ENCODE results near the gene IL17RC.

DNA sequence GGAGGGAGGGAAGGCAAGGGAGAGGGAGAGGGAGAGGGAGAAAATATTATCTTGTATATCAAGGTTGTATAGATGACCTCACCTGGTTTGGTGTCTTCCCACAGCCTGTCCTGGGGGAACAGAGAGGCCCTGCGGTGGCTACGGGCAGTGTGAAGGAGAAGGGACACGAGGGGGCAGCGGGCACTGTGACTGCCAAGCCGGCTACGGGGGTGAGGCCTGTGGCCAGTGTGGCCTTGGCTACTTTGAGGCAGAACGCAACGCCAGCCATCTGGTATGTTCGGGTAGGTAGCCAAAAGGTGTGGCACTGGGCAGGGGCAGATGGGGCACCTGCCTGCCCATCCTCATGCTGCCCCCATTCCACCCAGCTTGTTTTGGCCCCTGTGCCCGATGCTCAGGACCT is 23.8 kb downstream of the IL17RC start:
- TF ChIP-seq, protein P1, sequence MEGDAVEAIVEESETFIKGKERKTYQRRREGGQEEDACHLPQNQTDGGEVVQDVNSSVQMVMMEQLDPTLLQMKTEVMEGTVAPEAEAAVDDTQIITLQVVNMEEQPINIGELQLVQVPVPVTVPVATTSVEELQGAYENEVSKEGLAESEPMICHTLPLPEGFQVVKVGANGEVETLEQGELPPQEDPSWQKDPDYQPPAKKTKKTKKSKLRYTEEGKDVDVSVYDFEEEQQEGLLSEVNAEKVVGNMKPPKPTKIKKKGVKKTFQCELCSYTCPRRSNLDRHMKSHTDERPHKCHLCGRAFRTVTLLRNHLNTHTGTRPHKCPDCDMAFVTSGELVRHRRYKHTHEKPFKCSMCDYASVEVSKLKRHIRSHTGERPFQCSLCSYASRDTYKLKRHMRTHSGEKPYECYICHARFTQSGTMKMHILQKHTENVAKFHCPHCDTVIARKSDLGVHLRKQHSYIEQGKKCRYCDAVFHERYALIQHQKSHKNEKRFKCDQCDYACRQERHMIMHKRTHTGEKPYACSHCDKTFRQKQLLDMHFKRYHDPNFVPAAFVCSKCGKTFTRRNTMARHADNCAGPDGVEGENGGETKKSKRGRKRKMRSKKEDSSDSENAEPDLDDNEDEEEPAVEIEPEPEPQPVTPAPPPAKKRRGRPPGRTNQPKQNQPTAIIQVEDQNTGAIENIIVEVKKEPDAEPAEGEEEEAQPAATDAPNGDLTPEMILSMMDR (conservative IDR thresholded peaks at IDR 0.05), result no peak
- TF ChIP-seq ZFX (IDR thresholded peaks at IDR 0.05), result no peak

Data from C4-2B (cell line).